ENCODE measurements around the gene FCRL6. TPM values are rescaled to one million over a fixed set of nuclear protein-coding genes. Genes with fewer than 3 reads are reported as not detected.
A peak's percentile ranks its signal among the peaks of the same experiment; 100 is the strongest.

The FCRL6 gene
- total RNA-seq, 4 donors from 2014 or later: 0.45 TPM; not detected in 3

- peaks cover 0 to 11% (median 0%) of the 10 kb centered on the region in 4 donors for H3K4me1 ChIP-seq
- H3K4me3 ChIP-seq: no peak overlapping the region
- no peak for DNase-seq (ENCODE audit: extremely low spot score)
- TF ChIP-seq CTCF (IDR thresholded peaks at IDR 0.05) (no peak), POLR2AphosphoS5 (IDR thresholded peaks at IDR 0.05) (no peak), POLR2A (IDR thresholded peaks at IDR 0.05; ENCODE audit: low read depth) (no peak), EP300 (IDR thresholded peaks at IDR 0.05) (no peak)
- WGBS: 66% methylated on average over 3 of the region's 3 CpGs
- H3K27me3 ChIP-seq: peaks cover 0 to 18% (median 0%) of the 10 kb centered on the region in 4 donors
- H3K9me3 ChIP-seq: no peaks in the 10 kb centered on the region
- intact Hi-C loops (cut with DNase I): no loop called here
- H3K36me3 ChIP-seq: peaks cover 0 to 5% (median 0%) of the 10 kb centered on the region in 4 donors
- H3K27ac ChIP-seq (replicated peaks in 1 of 4): no peak overlapping the region
Observed at GRCh38 chr1:159828176-159828575, 26.0 kb downstream of the FCRL6 start.

GRCh38 chr1:159828581-159829272 is 26.6 kb downstream of the FCRL6 start:
- 86% methylated on average over 11 of the region's 11 CpGs for WGBS
- Histone ChIP-seq H3K9me3 (no peaks in the 10 kb centered on the region), H3K27ac (replicated peaks in 1 of 4) (no peak overlapping the region), H3K27me3 (peaks cover 0 to 13% (median 0%) of the 10 kb centered on the region in 4 donors), H3K4me1 (peaks cover 0 to 11% (median 0%) of the 10 kb centered on the region in 4 donors), H3K36me3 (peaks cover 0 to 5% (median 0%) of the 10 kb centered on the region in 4 donors), H3K4me3 (no peak overlapping the region)
- TF ChIP-seq POLR2AphosphoS5 (IDR thresholded peaks at IDR 0.05) (no peak), POLR2A (IDR thresholded peaks at IDR 0.05; ENCODE audit: low read depth) (no peak), EP300 (IDR thresholded peaks at IDR 0.05) (no peak), CTCF (IDR thresholded peaks at IDR 0.05) (no peak)
- no peak for DNase-seq (ENCODE audit: extremely low spot score)
- intact Hi-C loops (cut with DNase I): no loop called here

GRCh38 chr1:159829273-159829634 is 27.1 kb downstream of the FCRL6 start:
- 45% methylated on average over 3 of the region's 3 CpGs for WGBS
- H3K36me3 ChIP-seq: peaks cover 0 to 10% (median 0%) of the 10 kb centered on the region in 4 donors
- intact Hi-C loops (cut with DNase I): no loop called here
- TF ChIP-seq POLR2AphosphoS5 (IDR thresholded peaks at IDR 0.05): no peak
- no peak for TF ChIP-seq EP300 (IDR thresholded peaks at IDR 0.05)
- peak; percentile 16 to 48 (median 24) for TF ChIP-seq CTCF (IDR thresholded peaks at IDR 0.05)
- no peaks in the 10 kb centered on the region for H3K9me3 ChIP-seq
- DNase-seq (ENCODE audit: extremely low spot score): no peak
- H3K27me3 ChIP-seq: peaks cover 0 to 8% (median 0%) of the 10 kb centered on the region in 4 donors
- no peak overlapping the region for H3K4me3 ChIP-seq
- H3K27ac ChIP-seq (replicated peaks in 1 of 4): no peak overlapping the region
- H3K4me1 ChIP-seq: peaks cover 0 to 11% (median 0%) of the 10 kb centered on the region in 4 donors

- no peak overlapping the region for H3K27ac ChIP-seq (replicated peaks in 1 of 4)
- peaks cover 0 to 13% (median 0%) of the 10 kb centered on the region in 4 donors for H3K36me3 ChIP-seq
- intact Hi-C loops (cut with DNase I): no loop called here
- 83% methylated on average over 16 of the region's 18 CpGs for WGBS
- TF ChIP-seq EP300 (IDR thresholded peaks at IDR 0.05) (no peak), CTCF (IDR thresholded peaks at IDR 0.05) (no peak), POLR2A (IDR thresholded peaks at IDR 0.05; ENCODE audit: low read depth) (no peak), POLR2AphosphoS5 (IDR thresholded peaks at IDR 0.05) (no peak)
- H3K4me3 ChIP-seq: no peak overlapping the region
- H3K27me3 ChIP-seq: peaks cover 0 to 2% (median 0%) of the 10 kb centered on the region in 4 donors
- no peaks in the 10 kb centered on the region for H3K9me3 ChIP-seq
- H3K4me1 ChIP-seq: peaks cover 0 to 11% (median 0%) of the 10 kb centered on the region in 4 donors
- no peak for DNase-seq (ENCODE audit: extremely low spot score)
Observed at GRCh38 chr1:159829822-159830465, 27.8 kb downstream of the FCRL6 start.
